ENCODE data around the gene FADS2.

FADS2 gene

GRCh38 chr11:61838501-61838900 is 10.4 kb downstream of the FADS2 start:
- DNase-seq, result no peak
- no peak overlapping the region for H3K4me3 Mint-ChIP-seq
- no peak overlapping the region for H3K27ac Mint-ChIP-seq
- peaks cover 13 to 29% of the 10 kb centered on the region in 2 donors for H3K4me1 Mint-ChIP-seq
- H3K27me3 Mint-ChIP-seq, result peaks cover 0 to 4% of the 10 kb centered on the region in 2 donors
- no peak for ATAC-seq (replicated peaks)
- peaks cover 3 to 6% of the 10 kb centered on the region in 2 donors for H3K9me3 Mint-ChIP-seq
- H3K36me3 Mint-ChIP-seq, result peaks cover 60 to 73% of the 10 kb centered on the region in 2 donors

- ATAC-seq (replicated peaks), result no peak
- Mint-ChIP-seq H3K27ac (no peak overlapping the region), H3K9me3 (peaks cover 2 to 3% of the 10 kb centered on the region in 2 donors), H3K36me3 (peaks cover 56 to 71% of the 10 kb centered on the region in 2 donors), H3K27me3 (peaks cover 0 to 4% of the 10 kb centered on the region in 2 donors), H3K4me3 (no peak overlapping the region), H3K4me1 (peaks cover 8 to 24% of the 10 kb centered on the region in 2 donors)
- DNase-seq, result no peak
Measured at GRCh38 chr11:61838921-61839320, 10.8 kb downstream of the FADS2 start.

- peaks cover 53 to 67% of the 10 kb centered on the region in 2 donors for H3K36me3 Mint-ChIP-seq
- no peak overlapping the region for H3K27ac Mint-ChIP-seq
- peaks cover 6 to 16% of the 10 kb centered on the region in 2 donors for H3K4me1 Mint-ChIP-seq
- H3K27me3 Mint-ChIP-seq, result peaks cover 0 to 4% of the 10 kb centered on the region in 2 donors
- DNase-seq (no peak), ATAC-seq (replicated peaks) (no peak)
- H3K4me3 Mint-ChIP-seq, result no peak overlapping the region
- peaks cover 0 to 3% of the 10 kb centered on the region in 2 donors for H3K9me3 Mint-ChIP-seq
Measured at GRCh38 chr11:61839742-61840141, 11.6 kb downstream of the FADS2 start.

GRCh38 chr11:61840371-61840770 is 12.3 kb downstream of the FADS2 start:
- no peak overlapping the region for H3K4me3 Mint-ChIP-seq
- no peak for DNase-seq
- peaks cover 3 to 11% of the 10 kb centered on the region in 2 donors for H3K4me1 Mint-ChIP-seq
- H3K27ac Mint-ChIP-seq, result no peak overlapping the region
- H3K27me3 Mint-ChIP-seq, result peaks cover 0 to 4% of the 10 kb centered on the region in 2 donors
- ATAC-seq (replicated peaks), result no peak
- H3K9me3 Mint-ChIP-seq, result peaks cover 0 to 3% of the 10 kb centered on the region in 2 donors
- H3K36me3 Mint-ChIP-seq, result peaks cover 54 to 68% of the 10 kb centered on the region in 2 donors

- no peak overlapping the region for H3K4me3 Mint-ChIP-seq
- H3K36me3 Mint-ChIP-seq, result peaks cover 58 to 73% of the 10 kb centered on the region in 2 donors
- no peak for DNase-seq
- ATAC-seq (replicated peaks), result no peak
- no peak overlapping the region for H3K27ac Mint-ChIP-seq
- peaks cover 1 to 6% of the 10 kb centered on the region in 2 donors for H3K4me1 Mint-ChIP-seq
- peaks cover 0 to 3% of the 10 kb centered on the region in 2 donors for H3K9me3 Mint-ChIP-seq
- H3K27me3 Mint-ChIP-seq, result peaks cover 0 to 4% of the 10 kb centered on the region in 2 donors
Measured at GRCh38 chr11:61841636-61842527, 13.8 kb downstream of the FADS2 start.

GRCh38 chr11:61842528-61842820 is 14.4 kb downstream of the FADS2 start:
- Mint-ChIP-seq H3K4me1 (peaks cover 1 to 6% of the 10 kb centered on the region in 2 donors), H3K27me3 (peaks cover 0 to 4% of the 10 kb centered on the region in 2 donors), H3K9me3 (peaks cover 0 to 3% of the 10 kb centered on the region in 2 donors), H3K4me3 (no peak overlapping the region), H3K36me3 (peaks cover 64 to 77% of the 10 kb centered on the region in 2 donors), H3K27ac (no peak overlapping the region)
- DNase-seq, result no peak
- ATAC-seq (replicated peaks), result no peak

GRCh38 chr11:61844909-61845565 is 16.9 kb downstream of the FADS2 start:
- peak overlapping the region; percentile 25 for H3K27ac Mint-ChIP-seq
- ATAC-seq (replicated peaks), result no peak

GRCh38 chr11:61846362-61847020 is 18.4 kb downstream of the FADS2 start:
- DNase-seq (no peak), ATAC-seq (replicated peaks) (no peak)
- H3K27ac Mint-ChIP-seq, result peak overlapping the region; percentile 31
- peaks cover 46 to 73% of the 10 kb centered on the region in 2 donors for H3K36me3 Mint-ChIP-seq
- no peaks in the 10 kb centered on the region for H3K9me3 Mint-ChIP-seq
- H3K4me3 Mint-ChIP-seq, result no peak overlapping the region
- H3K27me3 Mint-ChIP-seq, result no peaks in the 10 kb centered on the region
- no peaks in the 10 kb centered on the region for H3K4me1 Mint-ChIP-seq

More at GRCh38 chr11:61844909-61845565, 16.9 kb downstream of the FADS2 start:
- no peaks in the 10 kb centered on the region for H3K9me3 Mint-ChIP-seq
- H3K4me3 Mint-ChIP-seq, result no peak overlapping the region
- no peaks in the 10 kb centered on the region for H3K4me1 Mint-ChIP-seq
- H3K36me3 Mint-ChIP-seq, result peaks cover 55 to 73% of the 10 kb centered on the region in 2 donors
- H3K27me3 Mint-ChIP-seq, result no peaks in the 10 kb centered on the region
- DNase-seq, result no peak

- no peak for ATAC-seq (replicated peaks)
- Mint-ChIP-seq H3K4me3 (no peak overlapping the region), H3K36me3 (peaks cover 46 to 77% of the 10 kb centered on the region in 2 donors), H3K4me1 (no peaks in the 10 kb centered on the region), H3K27ac (peak overlapping the region; percentile 9), H3K9me3 (no peaks in the 10 kb centered on the region), H3K27me3 (no peaks in the 10 kb centered on the region)
- DNase-seq, result no peak
Measured at GRCh38 chr11:61847914-61848581, 19.9 kb downstream of the FADS2 start.

- DNase-seq, result no peak
- no peak for ATAC-seq (replicated peaks)
- no peaks in the 10 kb centered on the region for H3K9me3 Mint-ChIP-seq
- H3K27ac Mint-ChIP-seq, result no peak overlapping the region
- peaks cover 0 to 2% of the 10 kb centered on the region in 2 donors for H3K4me1 Mint-ChIP-seq
- H3K4me3 Mint-ChIP-seq, result no peak overlapping the region
- H3K36me3 Mint-ChIP-seq, result peaks cover 51 to 78% of the 10 kb centered on the region in 2 donors
- no peaks in the 10 kb centered on the region for H3K27me3 Mint-ChIP-seq
Measured at GRCh38 chr11:61848631-61849030, 20.5 kb downstream of the FADS2 start.

GRCh38 chr11:61850687-61851086 is 22.6 kb downstream of the FADS2 start:
- H3K9me3 Mint-ChIP-seq, result no peaks in the 10 kb centered on the region
- H3K27ac Mint-ChIP-seq, result no peak overlapping the region
- no peak overlapping the region for H3K4me3 Mint-ChIP-seq
- DNase-seq (no peak), ATAC-seq (replicated peaks) (no peak)
- H3K4me1 Mint-ChIP-seq, result peaks cover 0 to 2% of the 10 kb centered on the region in 2 donors
- H3K27me3 Mint-ChIP-seq, result no peaks in the 10 kb centered on the region
- peaks cover 53 to 81% of the 10 kb centered on the region in 2 donors for H3K36me3 Mint-ChIP-seq

GRCh38 chr11:61851113-61851899 is 23.2 kb downstream of the FADS2 start:
- H3K4me3 Mint-ChIP-seq, result no peak overlapping the region
- H3K27ac Mint-ChIP-seq, result peak overlapping the region; percentile 31
- H3K36me3 Mint-ChIP-seq, result peaks cover 50 to 77% of the 10 kb centered on the region in 2 donors
- peaks cover 0 to 2% of the 10 kb centered on the region in 2 donors for H3K4me1 Mint-ChIP-seq
- H3K27me3 Mint-ChIP-seq, result no peaks in the 10 kb centered on the region
- no peaks in the 10 kb centered on the region for H3K9me3 Mint-ChIP-seq
- DNase-seq (no peak), ATAC-seq (replicated peaks) (no peak)

GRCh38 chr11:61851900-61852295 is 23.8 kb downstream of the FADS2 start:
- Mint-ChIP-seq H3K27ac (no peak overlapping the region), H3K4me3 (no peak overlapping the region)

More at GRCh38 chr11:61851900-61852295, 23.8 kb downstream of the FADS2 start:
- Mint-ChIP-seq H3K9me3 (no peaks in the 10 kb centered on the region), H3K27me3 (no peaks in the 10 kb centered on the region), H3K36me3 (peaks cover 50 to 75% of the 10 kb centered on the region in 2 donors), H3K4me1 (peaks cover 0 to 2% of the 10 kb centered on the region in 2 donors)
- ATAC-seq (replicated peaks), result no peak
- DNase-seq, result no peak
